Endodermal cell (in vitro differentiated cells): ENCODE measurements around the gene NPY1R. TPM values are rescaled to one million over a fixed set of nuclear protein-coding genes. Genes with fewer than 3 reads are reported as not detected.
A peak's percentile ranks its signal among the peaks of the same experiment; 100 is the strongest.

Source experiments
- DNase-seq: peaks from one replicate; pipeline ENCODE4 v3.0.0-alpha.2; 2017
- H3K27ac ChIP-seq: 2 replicates; pipeline ENCODE4 v1.5.1; 2013; ENCODE audit warnings: mild to moderate bottlenecking, low read depth, low read length, moderate library complexity
- H3K27me3 ChIP-seq: 2 replicates; pipeline ENCODE4 v1.6.1; 2013; ENCODE audit warnings: mild to moderate bottlenecking, low read length, moderate library complexity; ENCODE audit not compliant: insufficient read depth, control insufficient read depth, poor library complexity, severe bottlenecking
- H3K36me3 ChIP-seq: 2 replicates; pipeline ENCODE4 v1.7.0; 2013; ENCODE audit warnings: mild to moderate bottlenecking, low read length, moderate library complexity; ENCODE audit not compliant: control insufficient read depth, insufficient read depth
- H3K4me1 ChIP-seq: one replicate; pipeline ENCODE4 v1.7.0; 2013; ENCODE audit warnings: low read length; ENCODE audit not compliant: control insufficient read depth, insufficient read depth
- H3K4me3 ChIP-seq: 2 replicates; pipeline ENCODE4 v1.5.1; 2013; ENCODE audit warnings: mild to moderate bottlenecking, low read length, moderate library complexity
- H3K9ac ChIP-seq: 2 replicates; pipeline ENCODE4 v1.6.1; 2013; ENCODE audit warnings: mild to moderate bottlenecking, low read length, moderate library complexity; ENCODE audit not compliant: poor library complexity, severe bottlenecking; ENCODE audit errors: extremely low read depth
- H3K9me3 ChIP-seq: 2 replicates; pipeline ENCODE4 v1.6.1; 2013; ENCODE audit warnings: mild to moderate bottlenecking, low read length, moderate library complexity; ENCODE audit not compliant: control insufficient read depth
- H3K27ac Mint-ChIP-seq: 2 replicates; pipeline ENCODE4 v1.8.0; 2020; ENCODE audit warnings: mixed read lengths
- H3K27me3 Mint-ChIP-seq: 2 replicates; pipeline ENCODE4 v1.8.0; 2021; ENCODE audit warnings: mild to moderate bottlenecking, mixed read lengths; ENCODE audit not compliant: insufficient read depth
- H3K36me3 Mint-ChIP-seq: 2 replicates; pipeline ENCODE4 v1.8.0; 2020; ENCODE audit warnings: low read depth, mixed read lengths
- H3K4me1 Mint-ChIP-seq: 2 replicates; pipeline ENCODE4 v1.8.0; 2020; ENCODE audit warnings: mixed read lengths
- H3K4me3 Mint-ChIP-seq: 2 replicates; pipeline ENCODE4 v1.8.0; 2020; ENCODE audit warnings: mild to moderate bottlenecking, moderate library complexity, mixed read lengths
- H3K9me3 Mint-ChIP-seq: 2 replicates; pipeline ENCODE4 v1.8.0; 2020; ENCODE audit warnings: mild to moderate bottlenecking, mixed read lengths
- WGBS, 2 experiments: methylation state at CpG; one replicate each; pipeline versions ENCODE4 v1.1.5 to v1.1.7; 2013; ENCODE audit warnings: missing lambda C conversion rate in 2 of 2, mixed read lengths in 1 of 2; ENCODE audit not compliant: insufficient coverage in 1 of 2, insufficient read length in 1 of 2; 5-methylcytosine and 5-hydroxymethylcytosine counted together
- long read RNA-seq, 4 experiments: library from polyadenylated mRNA in 2 of 4; library from RNA in 1 of 4; library from capped mRNA in 1 of 4; stranded (forward) in 3 of 4; unstranded in 1 of 4; transcript quantifications; one replicate each; pipeline ENCODE4 v2.0.0, GENCODE V29; 2020 to 2021; ENCODE audit warnings: inconsistent platforms in 1 of 4
- polyA plus RNA-seq, 2 experiments: library from polyadenylated mRNA; stranded (reverse); fragments of 50-300 nt; gene quantifications; one replicate each; pipeline ENCODE4 v1.2.3, GENCODE V29; 2013
- total RNA-seq, 2 donors: library from RNA; stranded (reverse); fragmentation: NEBNext Ultra II Directional in 1 of 2; extraction: Animal tissue kit (Norgen Biotek cat#: 25700) in 1 of 2; gene quantifications; 2 replicates in 1 of 2; 3 replicates in 1 of 2; pipeline ENCODE4 v1.2.1, GENCODE V29; 2021
- TF ChIP-seq, protein P1 (sequence below): fragments of 200-600 bp; sonication (generic); conservative IDR thresholded peaks from 2 replicates; pipeline ENCODE4 v1.5.0; 2021; ENCODE audit warnings: antibody characterized with exemption, mild to moderate bottlenecking

Gene NPY1R
- 10 to 100 TPM; 11.4 to 11.8 TPM for total RNA-seq
- 3.9 TPM for polyA plus RNA-seq (2013, experiment 1 of 2)
- polyA plus RNA-seq (2013, experiment 2 of 2), result 3.0 TPM
- long read RNA-seq, experiment 1, transcript NPY1R-201 (3 exons, 3,029 nt), result major isoform, 5 of 7 reads
- long read RNA-seq, experiment 1, partial matches to known transcripts, result 0 of 7 reads
- long read RNA-seq, experiment 1, other reads (novel, unspliced or antisense), result 2 of 7 reads
- long read RNA-seq, experiment 2, transcript NPY1R-201 (3 exons, 3,029 nt), result major isoform, 7 of 13 reads
- long read RNA-seq, experiment 2, partial matches to known transcripts, result 3 of 13 reads
- long read RNA-seq, experiment 2, other reads (novel, unspliced or antisense), result 3 of 13 reads
- long read RNA-seq, experiment 3, transcript NPY1R-201 (3 exons, 3,029 nt), result major isoform, 22 of 35 reads
- long read RNA-seq, experiment 3, partial matches to known transcripts, result 3 of 35 reads
- long read RNA-seq, experiment 3, other reads (novel, unspliced or antisense), result 10 of 35 reads
- long read RNA-seq, experiment 4, partial matches to known transcripts, result 0 of 4 reads
- long read RNA-seq, experiment 4, other reads (novel, unspliced or antisense), result 2 of 4 reads

GRCh38 chr4:163332526-163333406, at the start of gene NPY1R:
NPY1R (minus strand) TSS chr4:163332596; CDS start chr4:163326554, 6,042 bp downstream.
- Histone ChIP-seq H3K9me3 (no peaks in the 10 kb centered on the region), H3K9ac (peak within 1 kb of the TSS; percentile 57), H3K36me3 (no peaks in the 10 kb centered on the region), H3K27ac (no peak within 1 kb of the TSS), H3K4me1 (no peaks in the 10 kb centered on the region), H3K4me3 (peak within 1 kb of the TSS; percentile 98), H3K27me3 (peaks cover 15% of the 10 kb centered on the region)
- WGBS, 2 experiments, result 16 to 41% methylated on average over 14 to 36 of the region's 36 CpGs
- DNase-seq, result peak; percentile 93
- TF ChIP-seq, protein P1, sequence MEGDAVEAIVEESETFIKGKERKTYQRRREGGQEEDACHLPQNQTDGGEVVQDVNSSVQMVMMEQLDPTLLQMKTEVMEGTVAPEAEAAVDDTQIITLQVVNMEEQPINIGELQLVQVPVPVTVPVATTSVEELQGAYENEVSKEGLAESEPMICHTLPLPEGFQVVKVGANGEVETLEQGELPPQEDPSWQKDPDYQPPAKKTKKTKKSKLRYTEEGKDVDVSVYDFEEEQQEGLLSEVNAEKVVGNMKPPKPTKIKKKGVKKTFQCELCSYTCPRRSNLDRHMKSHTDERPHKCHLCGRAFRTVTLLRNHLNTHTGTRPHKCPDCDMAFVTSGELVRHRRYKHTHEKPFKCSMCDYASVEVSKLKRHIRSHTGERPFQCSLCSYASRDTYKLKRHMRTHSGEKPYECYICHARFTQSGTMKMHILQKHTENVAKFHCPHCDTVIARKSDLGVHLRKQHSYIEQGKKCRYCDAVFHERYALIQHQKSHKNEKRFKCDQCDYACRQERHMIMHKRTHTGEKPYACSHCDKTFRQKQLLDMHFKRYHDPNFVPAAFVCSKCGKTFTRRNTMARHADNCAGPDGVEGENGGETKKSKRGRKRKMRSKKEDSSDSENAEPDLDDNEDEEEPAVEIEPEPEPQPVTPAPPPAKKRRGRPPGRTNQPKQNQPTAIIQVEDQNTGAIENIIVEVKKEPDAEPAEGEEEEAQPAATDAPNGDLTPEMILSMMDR, result peak; percentile 93
- Mint-ChIP-seq H3K36me3 (no peaks in the 10 kb centered on the region), H3K27me3 (peaks cover 23% of the 10 kb centered on the region), H3K4me3 (peak within 1 kb of the TSS; percentile 84), H3K9me3 (no peaks in the 10 kb centered on the region), H3K27ac (peak within 1 kb of the TSS; percentile 93), H3K4me1 (peaks cover 3% of the 10 kb centered on the region)

DNA sequence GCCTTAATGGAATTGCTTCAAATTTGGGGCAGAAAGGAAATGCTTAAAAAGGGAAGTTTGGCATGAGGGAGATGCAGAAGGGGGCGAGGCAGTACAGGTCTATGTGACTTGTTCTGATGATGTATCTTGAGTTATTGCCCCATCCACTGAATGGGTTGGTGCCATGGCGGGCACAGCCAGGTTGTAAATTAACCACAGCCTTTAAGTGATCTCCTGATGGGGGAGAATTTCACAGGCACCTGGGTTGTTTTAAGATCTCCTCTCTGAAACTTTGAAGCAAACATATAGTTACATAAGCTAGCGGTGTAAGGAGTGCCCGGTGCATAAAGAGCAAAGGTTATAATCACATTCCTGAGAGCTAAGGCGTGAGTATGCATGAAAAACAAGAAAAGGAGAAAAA, 48.3 kb upstream of the NPY1R start:
- Mint-ChIP-seq H3K27me3 (no peaks in the 10 kb centered on the region), H3K27ac (no peak overlapping the region), H3K4me1 (peaks cover 9% of the 10 kb centered on the region), H3K9me3 (no peaks in the 10 kb centered on the region), H3K4me3 (no peak overlapping the region), H3K36me3 (no peaks in the 10 kb centered on the region)
- H3K4me1 ChIP-seq, result no peaks in the 10 kb centered on the region
- no peak overlapping the region for H3K9ac ChIP-seq
- WGBS, 2 experiments, result 84 to 86% methylated on average over 5 of the region's 5 CpGs
- no peak for DNase-seq
- no peaks in the 10 kb centered on the region for H3K9me3 ChIP-seq
- H3K27me3 ChIP-seq, result no peaks in the 10 kb centered on the region
- no peak overlapping the region for H3K4me3 ChIP-seq
- TF ChIP-seq, protein P1, result no peak
- H3K27ac ChIP-seq, result no peak overlapping the region
- H3K36me3 ChIP-seq, result no peaks in the 10 kb centered on the region

DNA sequence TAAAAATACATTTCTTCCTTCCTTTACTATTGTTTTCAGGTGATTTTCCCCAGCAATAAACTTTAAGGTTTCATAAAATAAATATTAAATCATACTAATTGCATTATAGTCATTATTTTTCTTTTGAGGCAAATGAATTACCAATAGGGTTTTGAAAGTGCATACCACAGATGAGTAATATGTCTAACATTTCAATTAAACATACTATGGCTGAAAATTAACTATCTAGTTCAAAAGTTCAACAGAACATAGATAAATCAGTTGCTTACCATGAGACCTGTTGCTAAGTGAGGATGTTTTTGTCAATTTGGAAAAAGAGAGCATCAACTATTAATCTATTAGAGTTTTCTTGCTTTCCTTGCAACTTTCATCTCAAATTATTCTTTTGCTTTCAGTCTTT, 46.3 kb upstream of the NPY1R start:
- no peaks in the 10 kb centered on the region for H3K27me3 Mint-ChIP-seq
- no peak overlapping the region for H3K4me3 Mint-ChIP-seq
- TF ChIP-seq, protein P1, result no peak
- no peaks in the 10 kb centered on the region for H3K36me3 Mint-ChIP-seq
- Histone ChIP-seq H3K9me3 (no peaks in the 10 kb centered on the region), H3K9ac (no peak overlapping the region), H3K36me3 (no peaks in the 10 kb centered on the region), H3K27me3 (no peaks in the 10 kb centered on the region), H3K27ac (no peak overlapping the region), H3K4me3 (no peak overlapping the region), H3K4me1 (no peaks in the 10 kb centered on the region)
- no peak overlapping the region for H3K27ac Mint-ChIP-seq
- peaks cover 22% of the 10 kb centered on the region for H3K4me1 Mint-ChIP-seq
- no peaks in the 10 kb centered on the region for H3K9me3 Mint-ChIP-seq
- DNase-seq, result no peak
